ENCODE results near the gene DRAM1. TPM values are rescaled to one million over a fixed set of nuclear protein-coding genes. Genes with fewer than 3 reads are reported as not detected.
"Not testable (repeated sequence)": the region's sequence is repeated elsewhere in the genome, so short reads cannot be mapped to it uniquely, and the experiment has no call there.

DRAM1 gene
- total RNA-seq, 1 donor from 2014 or later: 21.5 TPM

GRCh38 chr12:101859664-101860607 is 17.4 kb upstream of the DRAM1 start:
- DNase-seq (ENCODE audit: low read depth): no peak
- no peak overlapping the region for H3K4me3 ChIP-seq (ENCODE audit: low read depth, low read length)
- TF ChIP-seq CTCF (conservative IDR thresholded peaks at IDR 0.05; ENCODE audit: low read depth, low read length): no peak

GRCh38 chr12:101861688-101862087 is 15.7 kb upstream of the DRAM1 start:
- DNase-seq (ENCODE audit: low read depth); H3K4me3 ChIP-seq (ENCODE audit: low read depth, low read length): not testable (repeated sequence)

- TF ChIP-seq CTCF (conservative IDR thresholded peaks at IDR 0.05; ENCODE audit: low read depth, low read length): no peak
- DNase-seq (ENCODE audit: low read depth): no peak
- no peak overlapping the region for H3K4me3 ChIP-seq (ENCODE audit: low read depth, low read length)
These were observed 15.1 kb upstream of the DRAM1 start for GRCh38 chr12:101862245-101862644.

GRCh38 chr12:101863981-101864380 is 13.4 kb upstream of the DRAM1 start:
- no peak overlapping the region for H3K4me3 ChIP-seq (ENCODE audit: low read depth, low read length)
- TF ChIP-seq CTCF (conservative IDR thresholded peaks at IDR 0.05; ENCODE audit: low read depth, low read length): no peak
- no peak for DNase-seq (ENCODE audit: low read depth)

GRCh38 chr12:101866615-101867373 is 10.6 kb upstream of the DRAM1 start:
- DNase-seq (ENCODE audit: low read depth): no peak
- no peak overlapping the region for H3K4me3 ChIP-seq (ENCODE audit: low read depth, low read length)
- no peak for TF ChIP-seq CTCF (conservative IDR thresholded peaks at IDR 0.05; ENCODE audit: low read depth, low read length)

- DNase-seq (ENCODE audit: low read depth); H3K4me3 ChIP-seq (ENCODE audit: low read depth, low read length): not testable (repeated sequence)
These were observed 9.8 kb upstream of the DRAM1 start for GRCh38 chr12:101867619-101868018.

- H3K4me3 ChIP-seq (ENCODE audit: low read depth, low read length): no peak overlapping the region
- DNase-seq (ENCODE audit: low read depth): no peak
- no peak for TF ChIP-seq CTCF (conservative IDR thresholded peaks at IDR 0.05; ENCODE audit: low read depth, low read length)
These were observed 6.5 kb upstream of the DRAM1 start for GRCh38 chr12:101870925-101871324.
